ENCODE measurements around the gene PLA2G4B. TPM values are rescaled to one million over a fixed set of nuclear protein-coding genes. Genes with fewer than 3 reads are reported as not detected.

The PLA2G4B gene
- polyA plus RNA-seq, 1 experiment, result 2.4 TPM

GRCh38 chr15:41869770-41870688, 31.4 kb downstream of the PLA2G4B start:
- H3K36me3 ChIP-seq (ENCODE audit: control insufficient read depth, insufficient read depth, low read length), result no peaks in the 10 kb centered on the region
- no peak for DNase-seq (ENCODE audit: low read depth)
- TF ChIP-seq CTCF (IDR thresholded peaks at IDR 0.05; ENCODE audit: insufficient read depth, low read depth, low read length), result no peak
- POLR2A ChIA-PET, result no interaction called here
- peaks cover 7% of the 10 kb centered on the region for H3K27me3 ChIP-seq (ENCODE audit: control insufficient read depth, insufficient read depth, low read length)
- CTCF ChIA-PET, result interaction anchor here (0.8 kb wide), 1 partner anchor 11 kb away, joined by 3 read pairs; no protein-coding TSS in a partner anchor
- no peak overlapping the region for H3K4me3 ChIP-seq (ENCODE audit: low read depth, low read length)

GRCh38 chr15:41870689-41871081, 32.0 kb downstream of the PLA2G4B start:
- POLR2A ChIA-PET, result no interaction called here
- no peak for DNase-seq (ENCODE audit: low read depth)
- no peak for TF ChIP-seq CTCF (IDR thresholded peaks at IDR 0.05; ENCODE audit: insufficient read depth, low read depth, low read length)
- no peak overlapping the region for H3K4me3 ChIP-seq (ENCODE audit: low read depth, low read length)
- H3K27me3 ChIP-seq (ENCODE audit: control insufficient read depth, insufficient read depth, low read length), result peaks cover 7% of the 10 kb centered on the region
- H3K36me3 ChIP-seq (ENCODE audit: control insufficient read depth, insufficient read depth, low read length), result no peaks in the 10 kb centered on the region
- CTCF ChIA-PET, result interaction anchor here (0.8 kb wide), 1 partner anchor 10 kb away, joined by 3 read pairs; no protein-coding TSS in a partner anchor

GRCh38 chr15:41871175-41871905, 32.7 kb downstream of the PLA2G4B start:
- ChIA-PET CTCF (interaction anchor here (0.8 kb wide), 1 partner anchor 10 kb away, joined by 3 read pairs; no protein-coding TSS in a partner anchor), POLR2A (no interaction called here)
- no peak for DNase-seq (ENCODE audit: low read depth)
- TF ChIP-seq CTCF (IDR thresholded peaks at IDR 0.05; ENCODE audit: insufficient read depth, low read depth, low read length), result no peak
- no peak overlapping the region for H3K4me3 ChIP-seq (ENCODE audit: low read depth, low read length)
- no peaks in the 10 kb centered on the region for H3K36me3 ChIP-seq (ENCODE audit: control insufficient read depth, insufficient read depth, low read length)
- H3K27me3 ChIP-seq (ENCODE audit: control insufficient read depth, insufficient read depth, low read length), result peaks cover 7% of the 10 kb centered on the region

GRCh38 chr15:41872166-41872747, 33.6 kb downstream of the PLA2G4B start:
- Histone ChIP-seq H3K4me3 (ENCODE audit: low read depth, low read length) (no peak overlapping the region), H3K27me3 (ENCODE audit: control insufficient read depth, insufficient read depth, low read length) (peaks cover 10% of the 10 kb centered on the region), H3K36me3 (ENCODE audit: control insufficient read depth, insufficient read depth, low read length) (no peaks in the 10 kb centered on the region)
- ChIA-PET CTCF (no interaction called here), POLR2A (no interaction called here)
- TF ChIP-seq CTCF (IDR thresholded peaks at IDR 0.05; ENCODE audit: insufficient read depth, low read depth, low read length), result no peak
- no peak for DNase-seq (ENCODE audit: low read depth)

- DNase-seq (ENCODE audit: low read depth), result no peak
- ChIA-PET CTCF (interaction anchor here (0.9 kb wide), 1 partner anchor 9 kb away, joined by 4 read pairs; no protein-coding TSS in a partner anchor), POLR2A (no interaction called here)
- no peak overlapping the region for H3K4me3 ChIP-seq (ENCODE audit: low read depth, low read length)
- H3K36me3 ChIP-seq (ENCODE audit: control insufficient read depth, insufficient read depth, low read length), result no peaks in the 10 kb centered on the region
- H3K27me3 ChIP-seq (ENCODE audit: control insufficient read depth, insufficient read depth, low read length), result peaks cover 5% of the 10 kb centered on the region; the same call in 1 of the 2 replicates
- no peak for TF ChIP-seq CTCF (IDR thresholded peaks at IDR 0.05; ENCODE audit: insufficient read depth, low read depth, low read length)
These were observed 35.1 kb downstream of the PLA2G4B start for GRCh38 chr15:41873711-41874110.
